Islet precursor cell (in vitro differentiated cells): ENCODE data around the gene COPB2.
"Not testable (repeated sequence)": the region's sequence is repeated elsewhere in the genome, so short reads cannot be mapped to it uniquely, and the experiment has no call there.

Source experiments
- DNase-seq: peaks from one replicate; pipeline ENCODE4 v3.0.0-alpha.2; 2018

The COPB2 gene

DNA sequence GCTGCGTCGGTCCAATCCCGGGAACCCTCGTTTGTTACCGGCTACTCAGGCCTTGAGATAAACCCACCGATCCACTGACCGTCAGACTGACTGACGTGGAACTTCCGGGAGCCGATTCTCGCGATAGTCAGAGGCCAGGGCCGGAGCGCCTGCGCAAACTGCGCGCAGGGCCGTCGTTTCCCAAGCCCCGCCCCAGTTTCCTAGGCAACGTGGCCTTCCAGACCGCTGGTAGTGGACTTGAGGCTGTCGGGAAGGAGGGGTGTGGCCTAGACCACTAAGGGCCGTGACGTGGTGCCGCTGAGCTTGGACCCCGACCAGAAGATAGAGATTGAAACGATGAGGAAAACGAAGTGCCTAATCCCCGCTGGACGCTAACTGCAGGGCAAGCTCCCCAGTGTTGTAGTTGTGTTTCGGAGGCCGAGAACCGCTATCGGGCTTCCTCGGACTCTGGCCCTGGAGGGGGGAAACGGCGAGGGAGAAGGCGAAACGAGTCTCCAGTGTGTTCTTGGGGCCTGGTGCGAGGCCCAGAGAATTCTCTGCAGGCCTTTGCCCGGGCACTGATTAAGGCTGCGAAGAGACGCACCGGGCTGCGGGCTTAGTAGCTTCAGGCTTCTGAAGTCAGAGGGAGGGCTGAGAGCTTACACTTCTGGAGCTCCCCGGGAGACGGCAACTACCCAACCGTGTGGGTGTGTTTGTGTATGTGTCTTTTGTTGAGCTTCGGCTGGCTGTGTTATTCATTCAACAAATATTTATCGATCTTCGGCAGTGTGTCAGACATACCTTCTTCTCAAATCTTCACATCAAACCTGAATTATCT is at the start of gene COPB2:
COPB2 (minus strand) TSS at position 96 of the 817 bp plus-strand sequence. CDS start 97 bp downstream, outside the sequence.
- DNase-seq = peak; percentile 100

DNA sequence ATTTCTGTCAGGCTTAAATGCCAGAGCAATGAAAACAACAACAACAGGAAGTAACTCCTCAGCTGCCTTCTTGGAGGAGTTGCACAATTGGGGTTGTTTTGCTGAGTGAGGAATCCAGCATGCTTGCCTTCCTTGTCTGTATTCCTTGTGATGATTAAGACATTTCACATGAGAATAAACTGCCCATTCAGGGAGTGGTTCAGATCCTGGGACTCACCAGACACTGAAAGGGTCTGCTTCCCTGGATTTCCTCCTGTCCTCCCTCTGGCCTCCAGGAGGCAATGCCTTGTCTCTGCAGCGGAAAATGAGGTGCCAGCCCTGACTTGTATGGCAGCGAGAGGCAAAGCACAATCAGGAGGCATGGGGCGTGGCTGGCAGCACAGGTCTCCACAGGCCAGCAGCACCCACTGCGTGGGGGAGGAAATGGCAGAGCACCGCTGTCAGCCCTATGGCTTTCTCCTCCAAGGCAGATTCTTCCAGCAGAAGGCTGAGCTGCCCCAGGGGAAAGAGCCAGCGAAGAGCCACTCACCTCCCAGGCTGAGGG is 45.4 kb upstream of the COPB2 start:
- DNase-seq = peak; percentile 57

DNA sequence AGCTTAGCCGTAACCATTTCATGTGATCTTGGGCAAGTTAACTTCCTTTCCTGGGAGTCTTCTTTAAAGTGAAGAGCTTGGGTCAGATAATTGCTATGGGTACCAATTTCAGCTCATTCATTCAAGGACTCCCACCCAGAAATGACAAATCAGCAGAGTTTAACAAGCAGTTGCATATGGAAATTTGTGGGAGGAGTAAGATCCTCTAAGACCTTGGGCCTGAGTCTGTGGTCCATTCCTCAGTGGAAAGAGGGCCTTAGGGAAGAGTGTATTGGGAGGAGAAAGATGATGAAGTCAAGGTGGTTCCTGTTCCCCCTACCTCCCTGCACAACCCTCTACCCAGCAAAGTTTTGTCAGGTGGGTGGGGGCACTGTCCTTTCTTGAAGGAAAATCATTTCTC is 44.8 kb upstream of the COPB2 start:
- no peak for DNase-seq

DNA sequence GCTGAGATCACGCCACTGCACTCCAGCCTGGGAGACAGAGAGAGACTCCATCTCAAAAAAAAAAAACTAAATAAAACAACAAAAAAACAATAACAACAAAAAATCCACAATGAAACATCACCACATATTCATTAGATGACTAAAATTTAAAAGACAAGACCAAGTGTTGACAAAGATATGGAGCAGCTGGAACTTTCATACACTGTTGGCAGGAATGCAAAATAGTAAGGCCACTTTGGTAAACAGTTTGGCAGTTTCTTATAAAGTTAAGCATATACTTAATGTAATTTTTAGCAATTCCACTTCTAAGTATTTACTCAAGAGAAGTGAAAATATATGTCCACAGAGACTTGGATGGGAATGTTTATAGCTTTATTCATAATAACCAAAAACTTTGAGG is 43.6 kb upstream of the COPB2 start:
- no peak for DNase-seq

DNA sequence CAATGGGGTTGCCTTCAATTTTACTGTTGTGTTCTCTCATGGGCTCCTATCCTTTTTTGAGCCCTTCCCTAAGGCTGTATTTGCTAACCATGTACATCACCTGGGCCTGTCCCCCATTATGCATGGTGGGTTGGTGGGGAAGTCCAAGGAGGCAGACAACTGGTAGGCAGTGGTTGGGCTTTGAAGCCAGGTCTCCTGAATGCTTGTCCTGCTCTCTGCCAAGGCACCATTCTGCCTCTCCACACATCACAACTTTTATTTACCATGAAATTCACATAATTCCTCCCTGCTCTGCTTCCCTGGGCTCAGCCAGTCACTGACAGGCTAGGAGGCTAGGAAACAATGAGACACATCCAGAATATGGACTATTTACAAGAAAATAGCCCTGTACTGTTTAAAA is 41.0 kb upstream of the COPB2 start:
- no peak for DNase-seq

DNA sequence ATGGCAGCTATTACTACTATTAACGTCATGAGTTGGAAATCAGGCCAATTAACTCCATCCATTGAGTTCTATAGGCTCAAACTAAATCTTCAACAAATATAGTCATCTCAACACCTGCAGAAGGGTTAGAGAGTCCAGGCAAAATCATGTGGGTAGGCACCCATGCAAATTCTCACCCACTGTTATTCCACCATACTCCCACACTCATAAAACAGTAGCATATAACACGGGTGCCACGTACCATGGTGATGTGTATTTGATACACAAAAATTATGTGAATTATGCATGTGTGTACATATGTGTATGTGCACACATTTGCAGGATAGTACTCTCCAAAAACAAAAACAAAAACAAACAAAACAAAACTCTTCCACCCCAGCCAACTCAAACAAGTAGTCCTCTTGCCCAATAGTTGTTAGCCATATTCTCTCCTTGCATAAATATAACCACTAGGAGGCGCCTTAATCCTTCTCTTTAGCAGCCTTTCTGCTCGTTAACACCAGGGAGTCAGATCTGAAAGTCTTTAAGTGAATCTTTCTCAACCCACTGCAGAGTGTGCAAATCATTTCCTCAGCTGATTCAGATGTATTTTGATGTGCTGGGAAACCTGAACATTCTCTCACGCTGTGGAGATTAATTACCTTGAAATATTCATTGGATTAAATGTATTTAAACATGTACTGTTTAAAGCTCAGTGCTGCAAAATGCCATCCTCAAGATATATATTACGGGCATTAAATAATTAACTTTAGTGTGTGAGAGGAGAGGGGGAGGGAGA is 38.0 kb upstream of the COPB2 start:
- DNase-seq = no peak

GRCh38 chr3:139425745-139426400 is 36.4 kb upstream of the COPB2 start:
- no peak for DNase-seq

DNA sequence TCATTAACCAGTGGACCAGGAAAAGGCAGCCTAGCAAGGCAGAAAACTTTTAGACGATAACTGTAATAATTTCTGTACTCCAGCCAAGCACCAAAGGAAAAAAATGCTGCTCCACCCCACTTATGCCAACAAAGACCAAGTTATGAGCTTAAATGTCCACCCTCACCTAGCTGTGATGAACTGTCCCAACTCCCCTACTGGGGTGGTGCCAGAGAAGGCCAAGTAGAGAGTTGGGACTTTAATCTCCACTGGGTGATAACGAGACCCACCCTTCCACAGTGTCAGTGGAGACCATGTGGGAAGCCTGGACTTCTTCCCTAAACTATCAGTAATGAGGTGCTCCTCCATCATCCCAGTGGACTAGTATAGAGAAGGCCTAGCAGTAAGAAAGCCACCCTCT is 33.8 kb upstream of the COPB2 start:
- no peak for DNase-seq

- no peak for DNase-seq
Observed at GRCh38 chr3:139421460-139421859, 32.0 kb upstream of the COPB2 start.

DNA sequence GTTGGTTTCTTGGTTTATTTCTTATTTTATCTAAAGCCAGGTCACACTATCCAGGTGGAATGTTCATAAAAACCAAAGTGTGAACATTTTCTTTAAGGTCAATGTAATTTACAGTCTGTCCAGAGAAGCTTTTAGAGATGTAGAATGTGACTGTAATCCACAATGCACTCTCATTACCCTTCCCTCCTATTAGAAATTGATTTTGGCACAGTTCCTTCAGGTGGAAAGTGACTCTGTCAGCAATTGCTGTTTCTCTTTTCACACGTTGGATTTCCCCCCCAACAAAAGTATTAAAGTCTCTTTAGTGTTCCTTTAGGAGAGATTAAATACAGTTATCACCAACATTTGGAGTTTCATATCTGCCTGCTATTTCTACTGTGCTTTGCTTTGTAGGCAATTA is 31.6 kb upstream of the COPB2 start:
- no peak for DNase-seq

- no peak for DNase-seq
Observed at GRCh38 chr3:139418144-139418543, 28.7 kb upstream of the COPB2 start.

GRCh38 chr3:139416275-139416674 is 26.8 kb upstream of the COPB2 start:
- no peak for DNase-seq

GRCh38 chr3:139414608-139415224 is 25.3 kb upstream of the COPB2 start:
- DNase-seq = no peak

GRCh38 chr3:139412891-139413290 is 23.4 kb upstream of the COPB2 start:
- DNase-seq = not testable (repeated sequence)

- DNase-seq = not testable (repeated sequence)
Observed at GRCh38 chr3:139401155-139401554, 11.7 kb upstream of the COPB2 start.

DNA sequence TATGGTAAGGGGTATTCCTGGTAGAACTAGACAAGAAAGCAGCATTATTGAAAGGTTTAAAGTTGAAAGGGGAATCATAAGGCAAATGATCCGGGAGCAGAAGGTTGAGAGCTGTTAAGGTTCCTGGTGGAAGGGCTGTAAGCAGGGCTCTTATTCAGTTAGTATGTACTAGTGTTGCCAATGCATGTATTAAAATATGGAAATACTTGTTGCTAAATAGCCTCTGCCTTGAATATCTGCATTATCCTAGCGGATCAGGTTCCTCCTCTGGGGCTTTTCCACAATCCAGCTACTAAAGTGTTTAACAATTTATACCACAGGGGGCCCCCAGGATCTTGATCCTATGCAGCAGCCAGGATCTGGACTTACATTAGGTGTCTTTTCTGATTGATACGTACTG is 7.3 kb upstream of the COPB2 start:
- no peak for DNase-seq

GRCh38 chr3:139394116-139394515 is 4.7 kb upstream of the COPB2 start:
- DNase-seq = no peak

GRCh38 chr3:139388821-139389551 is 461 bp downstream of the COPB2 start:
- no peak for DNase-seq

DNA sequence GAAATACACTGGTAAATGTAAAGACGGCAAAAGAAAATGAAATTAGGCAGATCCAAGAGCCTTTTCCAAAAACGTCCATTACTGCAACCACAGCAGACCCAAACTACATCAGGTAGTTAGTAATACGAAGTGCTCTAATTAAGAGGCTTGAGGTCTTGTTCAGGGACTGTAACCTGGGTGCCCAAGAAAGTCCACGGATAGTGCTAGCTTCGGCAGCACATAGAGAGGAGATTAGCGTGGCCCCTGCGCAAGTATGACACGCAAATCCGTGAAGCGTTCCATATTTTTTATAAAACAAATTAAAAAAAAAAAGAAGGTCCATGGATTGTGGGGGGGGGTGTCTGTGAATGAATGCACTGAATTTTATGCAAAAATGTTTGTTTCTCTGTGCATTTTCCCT is 1.4 kb downstream of the COPB2 start:
- no peak for DNase-seq

DNA sequence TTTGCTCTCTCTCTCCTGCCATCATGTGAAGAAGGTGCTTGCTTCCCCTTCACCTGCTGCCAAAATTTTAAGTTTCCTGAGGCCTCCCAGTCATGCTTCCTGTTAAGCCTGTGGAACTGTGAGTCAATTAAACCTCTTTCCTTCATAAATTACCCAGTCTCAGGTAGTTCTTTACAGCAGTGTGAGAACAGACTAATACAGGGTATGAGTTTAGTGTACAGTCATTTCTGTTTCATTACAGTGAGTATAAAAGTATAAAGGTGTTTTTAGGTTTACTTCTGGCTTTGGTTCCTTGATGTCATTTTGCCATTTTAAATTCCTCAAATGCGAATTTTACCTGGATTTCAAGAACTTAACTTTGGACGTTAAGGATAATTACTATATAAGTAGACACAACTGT is 7.2 kb downstream of the COPB2 start:
- DNase-seq = not testable (repeated sequence)

DNA sequence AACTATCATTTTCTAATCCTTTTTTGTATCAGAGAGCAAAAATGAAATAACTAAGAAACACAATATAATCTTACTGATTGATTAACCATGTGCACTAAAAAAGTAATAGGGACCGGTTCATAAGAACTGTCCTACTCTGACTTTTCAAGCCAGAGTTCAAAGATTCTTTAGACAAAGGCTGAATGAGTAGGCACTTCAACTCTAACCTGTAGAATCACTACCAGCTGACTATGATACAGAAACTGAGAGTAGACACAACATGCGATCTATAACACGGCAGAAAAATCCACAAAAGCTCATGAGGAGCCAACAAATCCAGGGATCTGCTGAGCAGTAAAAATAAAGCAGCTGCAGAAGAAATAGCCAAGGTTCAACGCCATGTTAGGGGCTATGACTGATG is 8.9 kb downstream of the COPB2 start:
- no peak for DNase-seq

GRCh38 chr3:139378587-139379241 is 10.7 kb downstream of the COPB2 start:
- no peak for DNase-seq
